ENCODE results near the gene SPACDR. TPM values are rescaled to one million over a fixed set of nuclear protein-coding genes. Genes with fewer than 3 reads are reported as not detected.
A peak's percentile ranks its signal among the peaks of the same experiment; 100 is the strongest.

Gene SPACDR
- total RNA-seq, 2 experiments from 2014 or later: 2.7 to 3.6 TPM

DNA sequence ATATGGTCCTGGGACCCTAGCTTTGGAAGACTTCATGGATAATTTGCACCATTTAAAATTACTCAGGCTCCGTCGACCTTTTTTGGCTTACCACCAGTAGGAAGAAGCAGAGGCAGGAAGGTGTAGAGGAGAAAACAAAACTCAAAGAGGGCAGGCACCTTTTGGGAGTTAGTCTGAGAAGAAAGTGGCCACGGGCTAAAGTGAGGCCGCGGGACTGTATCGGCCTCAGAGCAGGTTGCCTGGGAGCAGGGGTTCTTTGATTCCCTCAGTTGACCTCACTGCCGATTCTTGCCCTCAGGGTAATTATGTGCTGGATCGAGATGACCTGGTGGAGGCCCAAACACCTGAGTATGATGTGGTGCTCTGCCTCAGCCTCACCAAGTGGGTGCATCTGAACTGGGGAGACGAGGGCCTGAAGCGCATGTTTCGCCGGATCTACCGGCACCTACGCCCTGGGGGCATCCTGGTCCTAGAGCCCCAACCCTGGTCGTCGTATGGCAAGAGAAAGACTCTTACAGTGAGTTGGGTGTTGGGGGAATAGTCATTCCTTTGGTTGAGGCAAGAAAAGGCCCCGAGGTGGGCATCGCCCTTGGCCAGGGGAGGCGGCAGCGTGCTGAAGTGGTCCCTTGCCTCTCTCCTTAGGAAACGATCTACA lies 31.3 kb downstream of the SPACDR start:
- ChIA-PET CTCF (no interaction called here), POLR2A (no interaction called here)
- Mint-ChIP-seq H3K36me3 (ENCODE audit: low read depth) (peaks cover 66% of the 10 kb centered on the region), H3K27me3 (ENCODE audit: low read depth) (peaks cover 4% of the 10 kb centered on the region), H3K9me3 (ENCODE audit: insufficient read depth) (peaks cover 3% of the 10 kb centered on the region), H3K27ac (peak overlapping the region; percentile 97), H3K4me3 (peak overlapping the region; percentile 88), H3K4me1 (ENCODE audit: low read depth) (peaks cover 53% of the 10 kb centered on the region)
- DNase-seq: no peak
- no peak for ATAC-seq

DNA sequence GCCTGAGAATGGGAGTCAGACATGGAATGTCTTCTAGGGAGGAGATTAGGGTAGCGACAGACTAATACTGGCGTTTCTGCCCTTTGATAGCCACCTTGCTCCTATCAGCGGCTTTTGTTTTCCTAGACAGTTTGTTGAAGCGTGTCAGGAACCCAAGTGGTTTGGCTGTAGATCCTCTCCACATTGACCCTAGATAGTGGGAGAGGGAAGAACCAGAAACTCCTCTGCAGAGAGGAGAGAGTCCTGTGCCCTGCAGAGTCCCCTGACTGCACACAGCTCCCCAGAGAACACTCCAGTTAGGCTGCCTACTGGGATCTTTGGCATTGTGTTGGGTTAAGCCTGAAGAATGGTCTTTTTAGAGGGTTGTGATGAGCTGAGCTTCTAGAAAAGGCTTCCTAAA lies 32.0 kb downstream of the SPACDR start:
- peaks cover 55% of the 10 kb centered on the region for H3K4me1 Mint-ChIP-seq (ENCODE audit: low read depth)
- CTCF ChIA-PET: no interaction called here
- H3K4me3 Mint-ChIP-seq: peak overlapping the region; percentile 88
- DNase-seq (no peak), ATAC-seq (no peak)
- peaks cover 67% of the 10 kb centered on the region for H3K36me3 Mint-ChIP-seq (ENCODE audit: low read depth)
- POLR2A ChIA-PET: no interaction called here
- peaks cover 4% of the 10 kb centered on the region for H3K27me3 Mint-ChIP-seq (ENCODE audit: low read depth)
- H3K27ac Mint-ChIP-seq: peak overlapping the region; percentile 97
- peaks cover 3% of the 10 kb centered on the region for H3K9me3 Mint-ChIP-seq (ENCODE audit: insufficient read depth)

DNA sequence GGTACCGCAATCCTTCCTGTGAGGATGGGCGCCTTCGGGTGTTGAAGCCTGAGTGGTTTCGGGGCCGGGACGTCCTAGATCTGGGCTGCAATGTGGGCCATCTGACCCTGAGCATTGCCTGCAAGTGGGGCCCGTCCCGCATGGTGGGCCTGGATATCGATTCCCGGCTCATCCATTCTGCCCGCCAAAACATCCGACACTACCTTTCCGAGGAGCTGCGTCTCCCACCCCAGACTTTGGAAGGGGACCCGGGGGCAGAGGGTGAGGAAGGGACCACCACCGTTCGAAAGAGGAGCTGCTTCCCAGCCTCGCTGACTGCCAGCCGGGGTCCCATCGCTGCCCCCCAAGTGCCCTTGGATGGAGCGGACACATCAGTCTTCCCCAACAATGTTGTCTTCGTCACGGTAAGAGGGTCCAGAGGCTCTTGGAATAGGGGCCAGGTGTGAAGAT lies 32.7 kb downstream of the SPACDR start:
- Mint-ChIP-seq H3K4me1 (ENCODE audit: low read depth) (peaks cover 55% of the 10 kb centered on the region), H3K4me3 (peak overlapping the region; percentile 88), H3K27me3 (ENCODE audit: low read depth) (peaks cover 4% of the 10 kb centered on the region), H3K27ac (peak overlapping the region; percentile 97), H3K36me3 (ENCODE audit: low read depth) (peaks cover 65% of the 10 kb centered on the region), H3K9me3 (ENCODE audit: insufficient read depth) (peaks cover 3% of the 10 kb centered on the region)
- ChIA-PET CTCF (no interaction called here), POLR2A (interaction anchor here (1.2 kb wide), 1 partner anchor 274 kb away, joined by 3 read pairs; no protein-coding TSS in a partner anchor)
- ATAC-seq: no peak
- DNase-seq: no peak

- Mint-ChIP-seq H3K4me1 (ENCODE audit: low read depth) (peaks cover 55% of the 10 kb centered on the region), H3K36me3 (ENCODE audit: low read depth) (peaks cover 62% of the 10 kb centered on the region)
- POLR2A ChIA-PET: interaction anchor here (0.8 to 2.4 kb wide), 11 partner anchors 12 to 329 kb away, joined by 3 to 17 read pairs (median 3); partner anchors contain the start of genes AP4M1, FBXO24, LAMTOR4 and LRCH4
These were observed 33.4 kb downstream of the SPACDR start for GRCh38 chr7:100430493-100431285.

GRCh38 chr7:100429637-100430492 lies 34.2 kb downstream of the SPACDR start, which contains the start of gene MEPCE:
TSS of gene MEPCE (plus strand) at chr7:100429831. CDS start at chr7:100430019, 188 bp downstream.
- peaks cover 51% of the 10 kb centered on the region for H3K4me1 Mint-ChIP-seq (ENCODE audit: low read depth)
- DNase-seq (peak; percentile 98), ATAC-seq (peak; percentile 55)
- POLR2A ChIA-PET: interaction anchor here (0.5 to 2.4 kb wide), 40 partner anchors 9 to 925 kb away, joined by 3 to 17 read pairs (median 4); partner anchors contain the start of genes AGFG2, AP4M1, FBXO24 and GPC2
- H3K9me3 Mint-ChIP-seq (ENCODE audit: insufficient read depth): peaks cover 3% of the 10 kb centered on the region
- H3K4me3 Mint-ChIP-seq: peak within 1 kb of the TSS; percentile 98
- peaks cover 6% of the 10 kb centered on the region for H3K27me3 Mint-ChIP-seq (ENCODE audit: low read depth)
- CTCF ChIA-PET: interaction anchor here (1.0 to 2.3 kb wide), 6 partner anchors 7 to 422 kb away, joined by 3 to 17 read pairs (median 4); partner anchors contain the start of genes POP7 and SLC12A9
- peak within 1 kb of the TSS; percentile 100 for H3K27ac Mint-ChIP-seq
- peaks cover 54% of the 10 kb centered on the region for H3K36me3 Mint-ChIP-seq (ENCODE audit: low read depth)

More at GRCh38 chr7:100430493-100431285, 33.4 kb downstream of the SPACDR start:
- Mint-ChIP-seq H3K27me3 (ENCODE audit: low read depth) (peaks cover 6% of the 10 kb centered on the region), H3K9me3 (ENCODE audit: insufficient read depth) (peaks cover 3% of the 10 kb centered on the region), H3K4me3 (peak overlapping the region; percentile 88), H3K27ac (peak overlapping the region; percentile 97)
- CTCF ChIA-PET: interaction anchor here (1.0 to 2.3 kb wide), 3 partner anchors 14 to 421 kb away, joined by 3 to 6 read pairs (median 4); partner anchors contain the start of genes POP7 and SLC12A9
- DNase-seq (no peak), ATAC-seq (no peak)

DNA sequence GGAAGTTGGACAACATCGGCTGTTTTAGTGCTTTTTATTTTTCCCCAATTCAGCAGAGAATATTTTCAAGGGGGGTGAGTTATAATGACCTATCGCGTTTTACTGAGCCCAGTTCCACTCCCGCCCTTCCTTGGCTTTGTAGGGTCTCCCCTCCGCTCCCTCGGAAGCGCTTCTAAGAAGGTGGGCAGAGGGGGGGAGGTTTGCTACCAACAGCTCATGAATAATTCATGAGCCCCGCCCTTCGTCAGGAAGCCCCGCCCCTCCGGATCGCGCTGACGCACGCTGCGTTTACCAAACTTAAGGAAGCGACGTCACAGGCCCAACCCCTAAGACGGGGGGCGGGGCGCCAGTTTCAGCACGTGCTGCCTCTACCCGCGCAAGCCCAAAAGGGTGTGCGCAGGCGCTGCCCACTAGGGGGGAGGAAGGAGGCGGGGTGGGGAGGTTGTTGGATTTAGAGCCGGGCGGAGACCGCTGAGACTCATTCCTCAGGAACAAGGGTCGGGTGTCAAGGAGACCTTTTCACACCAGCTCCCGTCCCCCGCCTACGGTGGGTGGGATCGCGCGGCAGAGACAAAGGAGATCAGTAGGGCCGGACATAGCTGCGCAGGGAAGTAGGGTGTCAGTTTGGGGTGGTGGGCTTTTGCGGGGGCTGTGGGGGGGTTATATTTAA lies 35.0 kb downstream of the SPACDR start:
- H3K27me3 Mint-ChIP-seq (ENCODE audit: low read depth): peaks cover 6% of the 10 kb centered on the region
- POLR2A ChIA-PET: interaction anchor here (0.6 to 2.4 kb wide), 37 partner anchors 9 to 924 kb away, joined by 3 to 17 read pairs (median 4); partner anchors contain the start of genes AGFG2, AP4M1, FBXO24 and GPC2
- ATAC-seq: peak; percentile 61
- peaks cover 46% of the 10 kb centered on the region for H3K36me3 Mint-ChIP-seq (ENCODE audit: low read depth)
- CTCF ChIA-PET: interaction anchor here (0.6 to 2.3 kb wide), 9 partner anchors 8 to 300 kb away, joined by 3 to 17 read pairs (median 5); partner anchors contain the start of gene POP7
- peak overlapping the region; percentile 100 for H3K27ac Mint-ChIP-seq
- DNase-seq: peak; percentile 100
- peaks cover 3% of the 10 kb centered on the region for H3K9me3 Mint-ChIP-seq (ENCODE audit: insufficient read depth)
- peak overlapping the region; percentile 98 for H3K4me3 Mint-ChIP-seq
- H3K4me1 Mint-ChIP-seq (ENCODE audit: low read depth): peaks cover 43% of the 10 kb centered on the region

DNA sequence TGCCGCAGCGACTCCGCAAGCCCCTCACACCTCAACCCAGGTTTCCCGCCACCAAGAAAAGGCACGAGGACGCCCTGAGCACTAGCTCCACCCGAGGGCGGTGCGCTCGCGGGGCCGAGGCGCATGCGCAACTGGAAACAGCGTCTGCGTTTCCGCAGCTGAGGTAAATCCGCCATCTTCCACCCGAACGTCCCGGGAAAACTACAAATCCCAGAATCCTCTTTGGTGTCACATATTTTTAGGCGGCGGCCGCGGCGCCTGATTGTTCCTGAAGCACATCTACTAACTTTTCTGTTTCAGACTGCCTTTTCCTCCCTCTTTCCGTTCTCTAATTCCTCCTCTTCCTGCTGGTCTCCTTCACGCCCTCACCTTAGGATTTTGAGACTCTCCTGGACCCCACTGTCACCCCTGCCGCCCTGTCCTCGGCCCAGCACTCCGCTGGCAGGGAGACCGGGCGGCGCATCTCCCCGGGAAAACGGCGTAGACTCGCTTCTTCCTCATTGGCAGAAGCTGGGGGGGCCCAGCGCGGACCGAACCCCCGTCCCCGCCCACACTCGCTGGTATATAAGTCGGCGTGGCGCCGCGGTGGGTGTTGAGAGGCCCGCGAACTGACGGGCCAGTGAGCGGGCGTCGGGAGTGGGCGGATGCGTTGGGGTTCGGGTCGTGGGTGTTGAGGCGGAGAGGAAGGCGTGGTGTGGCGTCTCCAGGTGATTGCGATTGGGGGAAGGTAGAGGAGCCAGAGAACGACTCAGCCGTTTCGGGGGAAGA lies 35.7 kb downstream of the SPACDR start, which contains the start of gene ZCWPW1:
Gene ZCWPW1, minus strand, starts transcription at position 505 of the 768 bp plus-strand sequence. CDS start 8,054 bp downstream, outside the sequence.
- peaks cover 6% of the 10 kb centered on the region for H3K27me3 Mint-ChIP-seq (ENCODE audit: low read depth)
- ChIA-PET POLR2A (interaction anchor here (0.6 to 2.4 kb wide), 31 partner anchors 8 to 923 kb away, joined by 3 to 17 read pairs (median 5); partner anchors contain the start of genes AGFG2, AP4M1, FBXO24 and GPC2), CTCF (interaction anchor here (0.6 to 2.3 kb wide), 11 partner anchors 8 to 299 kb away, joined by 3 to 17 read pairs (median 4); partner anchors contain the start of gene POP7)
- ATAC-seq: peak; percentile 68
- H3K27ac Mint-ChIP-seq: peak within 1 kb of the TSS; percentile 100
- peaks cover 36% of the 10 kb centered on the region for H3K4me1 Mint-ChIP-seq (ENCODE audit: low read depth)
- peaks cover 39% of the 10 kb centered on the region for H3K36me3 Mint-ChIP-seq (ENCODE audit: low read depth)
- DNase-seq: peak; percentile 97
- H3K9me3 Mint-ChIP-seq (ENCODE audit: insufficient read depth): peaks cover 3% of the 10 kb centered on the region
- peak within 1 kb of the TSS; percentile 98 for H3K4me3 Mint-ChIP-seq

GRCh38 chr7:100427762-100428198 lies 36.3 kb downstream of the SPACDR start:
- Mint-ChIP-seq H3K4me3 (peak overlapping the region; percentile 98), H3K27me3 (ENCODE audit: low read depth) (peaks cover 6% of the 10 kb centered on the region), H3K27ac (peak overlapping the region; percentile 100), H3K9me3 (ENCODE audit: insufficient read depth) (peaks cover 3% of the 10 kb centered on the region), H3K4me1 (ENCODE audit: low read depth) (peaks cover 30% of the 10 kb centered on the region), H3K36me3 (ENCODE audit: low read depth) (peaks cover 33% of the 10 kb centered on the region)
- ChIA-PET POLR2A (interaction anchor here (0.6 to 2.2 kb wide), 11 partner anchors 7 to 326 kb away, joined by 3 to 15 read pairs (median 6); partner anchors contain the start of genes AGFG2, AP4M1 and MCM7), CTCF (interaction anchor here (0.7 to 2.2 kb wide), 9 partner anchors 9 to 299 kb away, joined by 3 to 17 read pairs (median 4); no protein-coding TSS in a partner anchor)
- ATAC-seq (no peak), DNase-seq (no peak)

DNA sequence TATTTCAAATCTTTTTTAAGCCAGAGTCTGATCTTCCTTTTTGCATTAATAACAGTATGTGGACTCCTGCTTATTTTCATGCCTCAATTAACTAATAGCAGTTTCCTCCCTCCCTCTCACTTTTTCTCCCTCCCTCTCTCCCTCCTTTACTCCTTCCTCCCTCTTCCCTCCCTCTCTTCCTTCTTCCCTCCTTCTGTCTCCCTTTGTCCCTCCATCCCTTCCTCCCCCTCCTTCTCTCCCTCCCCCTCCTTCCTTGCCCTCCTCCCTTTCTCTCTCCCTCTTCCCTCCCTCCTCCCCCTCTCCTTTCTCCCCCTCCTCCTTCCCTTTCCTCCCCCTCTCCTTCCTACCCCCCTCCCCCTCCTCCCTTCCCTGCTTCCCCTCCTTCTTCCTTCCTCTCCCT lies 37.5 kb downstream of the SPACDR start:
- Mint-ChIP-seq H3K4me3 (no peak overlapping the region), H3K9me3 (ENCODE audit: insufficient read depth) (peaks cover 3% of the 10 kb centered on the region), H3K27ac (no peak overlapping the region), H3K36me3 (ENCODE audit: low read depth) (peaks cover 21% of the 10 kb centered on the region), H3K4me1 (ENCODE audit: low read depth) (peaks cover 17% of the 10 kb centered on the region), H3K27me3 (ENCODE audit: low read depth) (peaks cover 6% of the 10 kb centered on the region)
- ChIA-PET CTCF (interaction anchor here (1.6 kb wide), 1 partner anchor 19 kb away, joined by 4 read pairs; no protein-coding TSS in a partner anchor), POLR2A (no interaction called here)
- DNase-seq: no peak
- no peak for ATAC-seq

Data from activated CD8-positive, alpha-beta T cell treated with anti-CD3 and anti-CD28 coated beads, Interleukin-2, amount 10 ng/mL, durations not matched to agents 7 days and 5 days (primary cell).